HCT116 (cell line): ENCODE results near the gene HSH2D. TPM values are rescaled to one million over a fixed set of nuclear protein-coding genes. Genes with fewer than 3 reads are reported as not detected.

Experiments used
- ATAC-seq: fragments of 200-7000 bp; cut with Tn5 transposase; 2 replicates; pipeline ENCODE4 v1.9.1; 2020; ENCODE audit warnings: mild to moderate bottlenecking, moderate library complexity
- BruUV-seq: library from RNA; stranded (reverse); fragments of 400-500 nt; replicated peaks from 2 replicates; lab custom pipeline; 2021; lab: Mats Ljungman, UMichigan
- CTCF ChIA-PET: fragments of 300-600 bp; sonication (Branson Sonifier 250); formaldehyde crosslinking; loops from one replicate; lab custom pipeline; 2021; ENCODE audit warnings: antibody characterized with exemption; lab: Charles Lee
- POLR2A ChIA-PET: fragments of 300-600, 350-600 bp; sonication (Branson Sonifier 250); formaldehyde crosslinking; loops from one replicate; lab custom pipeline; 2021; ENCODE audit warnings: antibody characterized with exemption; lab: Charles Lee
- RAD21 ChIA-PET, 2 experiments: fragments of 300-600 bp; sonication (Branson Sonifier 250); formaldehyde crosslinking; loops; one replicate each; lab custom pipeline; 2023; ENCODE audit warnings: low total read pairs in 2 of 2; ENCODE audit not compliant: uncharacterized antibody in 2 of 2, unreplicated experiment in 2 of 2, low non-redundant PET in 1 of 2; lab: Charles Lee
- DNase-seq: peaks from one replicate; pipeline ENCODE4 v3.0.0-alpha.2; 2010; ENCODE audit warnings: low read depth, low spot score
- H2AFZ ChIP-seq: fragments of 200-600 bp; shearing (Covaris generic), sonication (generic); 2 replicates; pipeline ENCODE4 v1.6.1; 2017; ENCODE audit warnings: low read depth, mixed run types, mixed read lengths, antibody characterized with exemption, low read length; ENCODE audit not compliant: poor library complexity, severe bottlenecking
- H3K27ac ChIP-seq: 2 replicates; pipeline ENCODE4 v1.5.1; 2012; ENCODE audit warnings: low read depth, low read length
- H3K27me3 ChIP-seq: fragments of 200-600 bp; sonication (generic); 2 replicates; pipeline ENCODE4 v1.6.1; 2016; ENCODE audit warnings: mixed run types, low read length, mixed read lengths; ENCODE audit not compliant: insufficient read depth
- H3K36me3 ChIP-seq, 2 experiments: fragments of 200-500 bp in 1 of 2; fragments of 200-600 bp in 1 of 2; sonication (Bioruptor generic) in 1 of 2; sonication (generic) in 1 of 2; 2 replicates each; pipeline versions ENCODE4 v1.5.1 to v1.6.1; 2014 to 2016; ENCODE audit warnings: low read length in 2 of 2, inconsistent platforms in 1 of 2, mixed read lengths in 1 of 2, mixed run types in 1 of 2; ENCODE audit not compliant: insufficient read depth in 2 of 2, control insufficient read depth in 1 of 2
- H3K4me1 ChIP-seq, 2 experiments: fragments of 200-600 bp in 1 of 2; sonication (generic) in 1 of 2; 2 replicates each; pipeline versions ENCODE4 v1.5.1 to v1.6.1; 2012 to 2017; ENCODE audit warnings: low read length in 2 of 2, inconsistent platforms in 1 of 2, mild to moderate bottlenecking in 1 of 2, mixed read lengths in 1 of 2, mixed run types in 1 of 2, moderate library complexity in 1 of 2; ENCODE audit not compliant: insufficient read depth in 2 of 2, control insufficient read depth in 1 of 2
- H3K4me2 ChIP-seq: fragments of 200-600 bp; sonication (generic); 2 replicates; pipeline ENCODE4 v1.6.1; 2017; ENCODE audit warnings: mixed run types, low read length, mixed read lengths
- H3K4me3 ChIP-seq, 2 experiments: fragments of 200-600 bp in 1 of 2; sonication (generic) in 1 of 2; replicated peaks in 1 of 2; 2 replicates each; pipeline ENCODE4 v1.5.1; 2011 to 2016; ENCODE audit warnings: low read length in 2 of 2, control low read depth in 1 of 2, low read depth in 1 of 2, mild to moderate bottlenecking in 1 of 2, mixed read lengths in 1 of 2, mixed run types in 1 of 2
- H3K79me2 ChIP-seq: fragments of 200-600 bp; sonication (generic); 2 replicates; pipeline ENCODE4 v1.6.1; 2017; ENCODE audit warnings: mild to moderate bottlenecking, mixed run types, low read length, moderate library complexity, mixed read lengths; ENCODE audit not compliant: insufficient read depth
- H3K9ac ChIP-seq: fragments of 200-600 bp; sonication (generic); 2 replicates; pipeline ENCODE4 v1.6.1; 2016; ENCODE audit warnings: low read length, mixed read lengths
- H3K9me2 ChIP-seq: fragments of 200-600 bp; sonication (generic), shearing (Covaris generic); 2 replicates; pipeline ENCODE4 v1.6.1; 2017; ENCODE audit warnings: mixed run types, mild to moderate bottlenecking, moderate library complexity; ENCODE audit not compliant: insufficient read depth
- H3K9me3 ChIP-seq, 2 experiments: fragments of 200-500 bp in 1 of 2; fragments of 200-600 bp in 1 of 2; sonication (Bioruptor generic) in 1 of 2; sonication (generic) in 1 of 2; 2 replicates each; pipeline ENCODE4 v1.6.1; 2014 to 2017; ENCODE audit warnings: low read length in 2 of 2, mixed read lengths in 2 of 2, inconsistent platforms in 1 of 2, low read depth in 1 of 2, mild to moderate bottlenecking in 1 of 2, mixed run types in 1 of 2, moderate library complexity in 1 of 2; ENCODE audit not compliant: control insufficient read depth in 1 of 2, insufficient read depth in 1 of 2
- H4K20me1 ChIP-seq: fragments of 200-600 bp; sonication (generic), shearing (Covaris generic); 2 replicates; pipeline ENCODE4 v1.6.1; 2017; ENCODE audit warnings: mixed run types, mild to moderate bottlenecking, moderate library complexity; ENCODE audit not compliant: insufficient read depth
- ATF3 ChIP-seq: IDR thresholded peaks from 2 replicates; pipeline ENCODE4 v1.6.1; 2012
- CBX3 ChIP-seq: IDR thresholded peaks from 2 replicates; pipeline ENCODE4 v1.6.1; 2012; ENCODE audit warnings: low read depth
- CEBPB ChIP-seq: IDR thresholded peaks from 2 replicates; pipeline ENCODE4 v1.6.1; 2012; ENCODE audit warnings: low read depth
- EGR1 ChIP-seq: IDR thresholded peaks from 2 replicates; pipeline ENCODE4 v1.6.1; 2012; ENCODE audit warnings: low read depth
- ELF1 ChIP-seq: IDR thresholded peaks from 2 replicates; pipeline ENCODE4 v1.6.1; 2012; ENCODE audit warnings: low read depth, borderline replicate concordance
- EZH2 ChIP-seq: fragments of 200-600 bp; sonication (generic); IDR thresholded peaks from 2 replicates; pipeline ENCODE4 v1.6.1; 2017; ENCODE audit warnings: antibody characterized with exemption, mixed run types
- EZH2phosphoT487 ChIP-seq: fragments of 200-600 bp; IDR thresholded peaks from 2 replicates; pipeline ENCODE4 v1.6.1; 2018; ENCODE audit warnings: antibody characterized with exemption, borderline replicate concordance
- JUND ChIP-seq: IDR thresholded peaks from 2 replicates; pipeline ENCODE4 v1.6.1; 2012
- POLR2A ChIP-seq: IDR thresholded peaks from 2 replicates; pipeline ENCODE4 v1.7.0; 2011; ENCODE audit warnings: borderline replicate concordance; ENCODE audit not compliant: insufficient read depth, insufficient read length; ENCODE audit errors: extremely low read depth
- POLR2AphosphoS5 ChIP-seq: IDR thresholded peaks from 2 replicates; pipeline ENCODE4 v1.6.1; 2011; ENCODE audit warnings: mild to moderate bottlenecking, low read depth, low read length, moderate library complexity
- RAD21 ChIP-seq: IDR thresholded peaks from 2 replicates; pipeline ENCODE4 v1.6.1; 2012; ENCODE audit warnings: low read depth, mild to moderate bottlenecking
- SIN3A ChIP-seq: IDR thresholded peaks from 2 replicates; pipeline ENCODE4 v1.6.1; 2012; ENCODE audit warnings: low read depth
- SP1 ChIP-seq: IDR thresholded peaks from 2 replicates; pipeline ENCODE4 v1.6.1; 2012; ENCODE audit warnings: low read depth
- SRF ChIP-seq: IDR thresholded peaks from 2 replicates; pipeline ENCODE4 v1.6.1; 2012; ENCODE audit warnings: low read depth
- YY1 ChIP-seq: IDR thresholded peaks from 2 replicates; pipeline ENCODE4 v1.6.1; 2011; ENCODE audit warnings: low read length, low read depth, moderate library complexity, mild to moderate bottlenecking; ENCODE audit not compliant: insufficient replicate concordance; ENCODE audit errors: extremely low read depth
- ZBTB33 ChIP-seq: IDR thresholded peaks from 2 replicates; pipeline ENCODE4 v1.6.1; 2011; ENCODE audit warnings: mild to moderate bottlenecking, low read length, moderate library complexity; ENCODE audit not compliant: insufficient replicate concordance; ENCODE audit errors: extremely low read depth
- ZFX ChIP-seq: fragments of 450-650 bp; IDR thresholded peaks from 2 replicates; pipeline ENCODE4 v1.6.1; 2017
- ZNF274 ChIP-seq: fragments of 200-500 bp; sonication (Bioruptor generic); IDR thresholded peaks from 2 replicates; pipeline ENCODE4 v1.6.1; 2014; ENCODE audit warnings: mild to moderate bottlenecking, low read depth, low read length, inconsistent platforms
- intact Hi-C: fragments of 100-400 bp; cut with micrococcal nuclease; formaldehyde crosslinking; loops from 2 replicates; pipeline ENCODE4 v1.10.0; 2022
- total RNA-seq: library from RNA; stranded (reverse); gene quantifications from one replicate; pipeline ENCODE4 v1.2.1, GENCODE V29; 2021; ENCODE audit not compliant: unreplicated experiment

Gene HSH2D
- total RNA-seq, 1 experiment from 2014 or later = 21.4 TPM

DNA sequence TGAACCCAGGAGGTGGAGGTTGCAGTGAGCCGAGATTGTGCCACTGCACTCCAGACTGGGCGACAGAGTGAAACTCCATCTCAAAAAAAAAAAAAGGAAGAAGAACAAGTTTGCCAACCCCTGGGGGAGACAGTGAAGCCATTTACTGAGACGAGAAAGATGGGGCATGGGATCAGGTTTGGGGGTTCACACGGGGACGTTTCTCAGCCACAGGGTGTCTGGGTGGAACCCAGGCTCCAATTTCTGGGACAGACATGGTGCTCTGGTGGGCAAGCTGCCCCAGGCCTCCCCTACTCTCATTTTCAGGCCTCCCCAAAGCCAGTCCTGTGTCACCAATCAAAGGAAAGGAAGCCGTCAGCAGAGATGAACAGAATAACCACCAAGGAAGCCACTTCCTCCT is 13.4 kb downstream of the HSH2D start (continued):
- no peak for TF ChIP-seq YY1

- BruUV-seq = no TSS peak
- TF ChIP-seq POLR2A = no peak
- TF ChIP-seq CBX3 = no peak
- no peak for TF ChIP-seq CEBPB
- TF ChIP-seq ELF1 = no peak
- no peak for TF ChIP-seq POLR2AphosphoS5
- TF ChIP-seq, all 23 proteins: peak for 0
- DNase-seq (no peak), ATAC-seq (no peak)
- Histone ChIP-seq H3K9me2 (no peaks in the 10 kb centered on the region), H3K9ac (no peak overlapping the region), H3K4me1 (peaks cover 28 to 54% of the 10 kb centered on the region in 2 experiments), H3K36me3 (peaks cover 16 to 24% of the 10 kb centered on the region in 2 experiments), H2AFZ (no peak overlapping the region), H3K79me2 (no peaks in the 10 kb centered on the region), H3K27ac (no peak overlapping the region), H3K4me2 (no peak overlapping the region), H4K20me1 (no peaks in the 10 kb centered on the region), H3K27me3 (no peaks in the 10 kb centered on the region), H3K4me3 (no peak overlapping the region), H3K9me3 (no peaks in the 10 kb centered on the region)
- RAD21 ChIA-PET = no interaction called here
- POLR2A ChIA-PET = no interaction called here
- intact Hi-C loops = no loop called here
- CTCF ChIA-PET = no interaction called here
Measured at GRCh38 chr19:16157601-16158000, 14.1 kb downstream of the HSH2D start.

DNA sequence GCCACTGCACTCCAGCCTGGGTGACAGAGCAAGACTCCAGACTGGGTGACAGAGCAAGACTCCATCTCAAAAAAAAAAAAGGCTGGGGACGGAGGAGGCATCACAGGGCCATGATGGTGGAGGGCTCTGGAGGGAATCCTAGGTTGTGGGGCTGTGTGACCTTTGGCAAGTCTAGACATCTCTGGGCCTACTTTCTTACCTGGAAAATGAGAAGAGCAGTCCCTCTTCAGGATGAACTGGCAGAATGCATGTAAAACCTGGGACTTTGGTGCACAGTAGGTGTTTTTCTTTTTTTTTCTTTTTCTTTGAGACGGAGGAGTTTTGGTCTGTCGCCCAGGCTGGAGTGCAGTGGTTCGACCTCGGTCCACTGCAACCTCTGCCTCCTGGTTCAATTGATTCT is 16.2 kb downstream of the HSH2D start:
- TF ChIP-seq SIN3A (no peak), YY1 (no peak), JUND (no peak), POLR2AphosphoS5 (no peak), ZBTB33 (no peak), CEBPB (no peak), ZNF274 (no peak), SRF (no peak), ZFX (no peak), ATF3 (no peak), RAD21 (no peak), EZH2 (no peak), EZH2phosphoT487 (no peak), SP1 (no peak), CBX3 (no peak), EGR1 (no peak)
- TF ChIP-seq, all 23 proteins: peak for 0
- ChIA-PET POLR2A (interaction anchor here (1.2 kb wide), 1 partner anchor 323 kb away, joined by 4 read pairs; no protein-coding TSS in a partner anchor), CTCF (interaction anchor here (1.8 kb wide), 1 partner anchor 49 kb away, joined by 7 read pairs; no protein-coding TSS in a partner anchor), RAD21 (interaction anchor here in 1 of 2 experiments (0.7 kb wide), 1 partner anchor 240 kb away, joined by 3 read pairs; no protein-coding TSS in a partner anchor)
- Histone ChIP-seq H3K27ac (no peak overlapping the region), H3K4me1 (peaks cover 45 to 58% of the 10 kb centered on the region in 2 experiments), H3K9ac (no peak overlapping the region), H3K9me3 (no peaks in the 10 kb centered on the region), H3K4me2 (peak overlapping the region; percentile 74; the same call in 1 of the 2 replicates), H2AFZ (no peak overlapping the region), H4K20me1 (no peaks in the 10 kb centered on the region), H3K4me3 (no peak overlapping the region), H3K27me3 (no peaks in the 10 kb centered on the region), H3K36me3 (peaks cover 4 to 9% of the 10 kb centered on the region in 2 experiments; a peak in 3 of 4 replicates), H3K79me2 (no peaks in the 10 kb centered on the region), H3K9me2 (no peaks in the 10 kb centered on the region)
- BruUV-seq = no TSS peak
- intact Hi-C loops = loop anchor here (2.0 kb wide), 1 partner anchor 49 kb away; the partner anchor contains the start of gene RAB8A
- ATAC-seq (no peak), DNase-seq (no peak)
